K562 (cell line): Measurements from ENCODE around the gene DMWD. TPM values are rescaled to one million over a fixed set of nuclear protein-coding genes. Genes with fewer than 3 reads are reported as not detected.

Experiments used
- ARNT ChIP-seq, 2 experiments: fragments of 450-650 bp; IDR thresholded peaks; 2 replicates each; pipeline ENCODE4 v1.6.1; 2016; ENCODE audit warnings: mild to moderate bottlenecking in 1 of 2
- ATF7 ChIP-seq: fragments of 450-650 bp; IDR thresholded peaks from 2 replicates; pipeline ENCODE4 v1.7.1; 2014; ENCODE audit warnings: mild to moderate bottlenecking, moderate library complexity
- BACH1 ChIP-seq: fragments of 200-800 bp; sonication (Bioruptor generic); IDR thresholded peaks from 2 replicates; pipeline ENCODE4 v1.6.1; 2016; ENCODE audit warnings: missing genetic modification characterization, missing compliant biosample characterization
- BRD4 ChIP-seq: fragments of 200-600 bp; sonication (generic); IDR thresholded peaks from 2 replicates; pipeline ENCODE4 v1.6.1; 2017; ENCODE audit warnings: inconsistent platforms
- CEBPB ChIP-seq: fragments of 450-650 bp; IDR thresholded peaks from 2 replicates; pipeline ENCODE4 v1.6.1; 2016; ENCODE audit warnings: missing genetic modification characterization, missing compliant biosample characterization
- HDAC1 ChIP-seq, 2 experiments: fragments of 450-650 bp; IDR thresholded peaks; 2 replicates each; pipeline ENCODE4 v1.6.1; 2016 to 2017; ENCODE audit warnings: inconsistent platforms in 1 of 2, mild to moderate bottlenecking in 1 of 2, moderate library complexity in 1 of 2
- HLTF ChIP-seq: fragments of 450-650 bp; IDR thresholded peaks from 2 replicates; pipeline ENCODE4 v1.6.1; 2016
- HSF4 ChIP-seq: fragments of 250-450 bp; sonication (Bioruptor Pico); IDR thresholded peaks from 2 replicates; pipeline ENCODE4 v2.1.2; 2022; ENCODE audit warnings: mild to moderate bottlenecking, moderate library complexity, borderline replicate concordance
- NR2C1 ChIP-seq, 2 experiments: fragments of 450-650 bp; IDR thresholded peaks; 2 replicates each; pipeline ENCODE4 v1.6.1; 2017; ENCODE audit warnings: mild to moderate bottlenecking in 2 of 2, antibody characterized with exemption in 1 of 2, inconsistent platforms in 1 of 2, missing compliant biosample characterization in 1 of 2, missing genetic modification characterization in 1 of 2
- NR2C2 ChIP-seq, 2 experiments: fragments of 200-800 bp in 1 of 2; sonication (Bioruptor generic) in 1 of 2; sonication (generic) in 1 of 2; formaldehyde crosslinking in 1 of 2; IDR thresholded peaks; 2 replicates each; pipeline versions ENCODE4 v1.6.1 to v1.8.0; 2016 to 2022; ENCODE audit warnings: mild to moderate bottlenecking in 1 of 2, missing compliant biosample characterization in 1 of 2, missing genetic modification characterization in 1 of 2, missing genetic modification reagents in 1 of 2
- SMARCA5 ChIP-seq: fragments of 450-650 bp; IDR thresholded peaks from 2 replicates; pipeline ENCODE4 v1.6.1; 2016
- SMARCE1 ChIP-seq: fragments of 450-650 bp; IDR thresholded peaks from 2 replicates; pipeline ENCODE4 v1.7.1; 2016; ENCODE audit warnings: mild to moderate bottlenecking
- SOX6 ChIP-seq: fragments of 450-650 bp; IDR thresholded peaks from 2 replicates; pipeline ENCODE4 v1.6.1; 2014; ENCODE audit warnings: mild to moderate bottlenecking
- SUPT5H ChIP-seq: fragments of 450-650 bp; IDR thresholded peaks from 2 replicates; pipeline ENCODE4 v1.6.1; 2016
- TAF1 ChIP-seq: IDR thresholded peaks from 2 replicates; pipeline ENCODE4 v1.6.1; 2011; ENCODE audit warnings: mild to moderate bottlenecking, low read length, moderate library complexity; ENCODE audit not compliant: insufficient read depth, control insufficient read depth, severe bottlenecking; ENCODE audit errors: extremely low read depth
- ZNF274 ChIP-seq: IDR thresholded peaks from 2 replicates; pipeline ENCODE4 v1.6.1; 2011; ENCODE audit warnings: low read depth, mild to moderate bottlenecking, low read length, moderate library complexity, borderline replicate concordance
- ZNF644 ChIP-seq: fragments of 200-800 bp; sonication (Bioruptor generic); IDR thresholded peaks from 2 replicates; pipeline ENCODE4 v1.6.1; 2016; ENCODE audit warnings: low read depth, missing genetic modification characterization, missing compliant biosample characterization
- ZNF668 ChIP-seq: fragments of 250-450 bp; sonication (Bioruptor Pico); IDR thresholded peaks from 2 replicates; pipeline ENCODE4 v1.8.0; 2022; ENCODE audit warnings: mild to moderate bottlenecking, inconsistent platforms
- ZNF707 ChIP-seq: fragments of 250-450 bp; sonication (Bioruptor Pico); conservative IDR thresholded peaks from 2 replicates; pipeline ENCODE4 v1.8.0; 2022; ENCODE audit warnings: inconsistent platforms, mild to moderate bottlenecking, moderate library complexity
- polyA plus RNA-seq, 8 experiments: library from polyadenylated mRNA; depleted of rRNA in 4 of 8; stranded (reverse) in 5 of 8; unstranded in 3 of 8; fragments of >200 nt; fragmentation: Nextera tagmentation in 2 of 8; fragmentation: Illumina TruSeq in 1 of 8; extraction: Ambion mirVana in 2 of 8; extraction: Trizol in 1 of 8; gene quantifications; 2 replicates each; pipeline versions ENCODE4 v1.2.1 to v1.2.3, GENCODE V29; 2011 to 2014; ENCODE audit warnings: inconsistent platforms in 1 of 8, missing spikeins in 1 of 8
- total RNA-seq, 7 experiments: library from RNA; depleted of rRNA in 6 of 7; stranded (reverse); fragments of >200 nt in 6 of 7; fragmentation: Illumina TruSeq in 2 of 7; extraction: Trizol in 2 of 7; gene quantifications; 2 replicates each; pipeline versions ENCODE4 v1.2.1 to v1.2.3, GENCODE V29; 2011 to 2021; ENCODE audit warnings: low replicate concordance in 1 of 7
- TF ChIP-seq, protein P1 (sequence below), 2 experiments: fragments of 200-800 bp in 1 of 2; sonication (Bioruptor generic) in 1 of 2; sonication (generic) in 1 of 2; formaldehyde crosslinking in 1 of 2; IDR thresholded peaks in 1 of 2; conservative IDR thresholded peaks in 1 of 2; 2 replicates each; pipeline versions ENCODE4 v1.5.0 to v1.6.1; 2016 to 2020; ENCODE audit warnings: missing compliant biosample characterization in 1 of 2, missing genetic modification characterization in 1 of 2, missing genetic modification reagents in 1 of 2
- TF ChIP-seq, protein P2 (sequence below): fragments of 450-650 bp; IDR thresholded peaks from 2 replicates; pipeline ENCODE4 v1.6.1; 2016; ENCODE audit warnings: mild to moderate bottlenecking
- TF ChIP-seq, protein P3 (sequence below): sonication (generic); formaldehyde crosslinking; IDR thresholded peaks from 2 replicates; pipeline ENCODE4 v1.8.1; 2022; ENCODE audit warnings: missing genetic modification reagents

The DMWD gene
- total and polyA plus RNA-seq, 9 of the 15 experiments (the other 6 are each of a cell fraction or from before 2014, with no cell fraction given), result 4.7 to 54.6 (median 19.0) TPM

DNA sequence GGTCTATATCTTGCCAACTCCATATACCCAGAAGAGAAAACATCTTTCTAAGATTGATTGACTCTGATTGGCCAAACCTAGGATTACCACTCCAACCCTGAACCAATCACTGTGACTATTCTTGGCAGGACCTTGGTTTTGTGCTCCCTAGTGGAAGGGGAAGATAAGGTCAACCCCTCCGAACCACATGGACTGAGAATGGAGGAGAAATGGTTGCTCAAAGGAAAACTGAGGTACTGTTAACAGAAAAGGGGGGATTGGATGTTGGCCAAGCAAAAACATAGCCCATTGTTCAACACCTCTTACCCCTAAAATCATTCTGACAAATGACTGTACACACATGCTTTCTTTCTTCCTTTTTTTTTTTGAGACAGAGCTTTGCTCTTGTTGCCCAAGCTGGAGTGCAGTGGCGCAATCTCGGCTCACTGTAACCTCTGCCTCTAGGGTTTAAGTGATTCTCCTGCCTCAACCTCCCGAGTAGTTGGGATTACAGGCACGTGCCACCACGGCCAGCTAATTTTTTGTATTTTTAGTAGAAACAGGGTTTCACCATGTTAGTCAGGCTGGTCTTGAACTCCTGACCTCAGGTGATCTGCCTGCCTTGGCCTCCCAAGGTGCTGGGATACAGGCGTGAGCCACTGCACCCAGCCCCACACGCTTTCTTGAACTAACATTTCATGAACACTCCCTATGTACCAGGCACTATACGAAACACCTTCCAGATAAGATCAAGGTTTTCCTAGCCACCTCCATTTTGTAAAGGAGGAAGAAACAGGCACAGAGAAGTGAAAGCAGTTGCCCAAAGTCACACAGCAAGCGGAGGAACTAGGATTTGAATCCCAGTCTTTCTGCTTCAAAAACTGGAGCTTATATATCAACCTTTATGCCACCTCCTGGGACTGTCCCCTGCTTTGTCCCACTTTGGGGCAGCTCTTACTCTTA is 52.9 kb downstream of the DMWD start (continued):
- TF ChIP-seq, protein P1, sequence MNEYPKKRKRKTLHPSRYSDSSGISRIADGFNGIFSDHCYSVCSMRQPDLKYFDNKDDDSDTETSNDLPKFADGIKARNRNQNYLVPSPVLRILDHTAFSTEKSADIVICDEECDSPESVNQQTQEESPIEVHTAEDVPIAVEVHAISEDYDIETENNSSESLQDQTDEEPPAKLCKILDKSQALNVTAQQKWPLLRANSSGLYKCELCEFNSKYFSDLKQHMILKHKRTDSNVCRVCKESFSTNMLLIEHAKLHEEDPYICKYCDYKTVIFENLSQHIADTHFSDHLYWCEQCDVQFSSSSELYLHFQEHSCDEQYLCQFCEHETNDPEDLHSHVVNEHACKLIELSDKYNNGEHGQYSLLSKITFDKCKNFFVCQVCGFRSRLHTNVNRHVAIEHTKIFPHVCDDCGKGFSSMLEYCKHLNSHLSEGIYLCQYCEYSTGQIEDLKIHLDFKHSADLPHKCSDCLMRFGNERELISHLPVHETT (CRISPR knock-in tag; conservative IDR thresholded peaks at IDR 0.05 in 1 of 2, IDR thresholded peaks at IDR 0.05 in 1 of 2), result peak in 1 of 2 experiments; percentile 84; a peak in 2 of 4 replicates
- TF ChIP-seq, protein P2, sequence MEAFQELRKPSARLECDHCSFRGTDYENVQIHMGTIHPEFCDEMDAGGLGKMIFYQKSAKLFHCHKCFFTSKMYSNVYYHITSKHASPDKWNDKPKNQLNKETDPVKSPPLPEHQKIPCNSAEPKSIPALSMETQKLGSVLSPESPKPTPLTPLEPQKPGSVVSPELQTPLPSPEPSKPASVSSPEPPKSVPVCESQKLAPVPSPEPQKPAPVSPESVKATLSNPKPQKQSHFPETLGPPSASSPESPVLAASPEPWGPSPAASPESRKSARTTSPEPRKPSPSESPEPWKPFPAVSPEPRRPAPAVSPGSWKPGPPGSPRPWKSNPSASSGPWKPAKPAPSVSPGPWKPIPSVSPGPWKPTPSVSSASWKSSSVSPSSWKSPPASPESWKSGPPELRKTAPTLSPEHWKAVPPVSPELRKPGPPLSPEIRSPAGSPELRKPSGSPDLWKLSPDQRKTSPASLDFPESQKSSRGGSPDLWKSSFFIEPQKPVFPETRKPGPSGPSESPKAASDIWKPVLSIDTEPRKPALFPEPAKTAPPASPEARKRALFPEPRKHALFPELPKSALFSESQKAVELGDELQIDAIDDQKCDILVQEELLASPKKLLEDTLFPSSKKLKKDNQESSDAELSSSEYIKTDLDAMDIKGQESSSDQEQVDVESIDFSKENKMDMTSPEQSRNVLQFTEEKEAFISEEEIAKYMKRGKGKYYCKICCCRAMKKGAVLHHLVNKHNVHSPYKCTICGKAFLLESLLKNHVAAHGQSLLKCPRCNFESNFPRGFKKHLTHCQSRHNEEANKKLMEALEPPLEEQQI, result 0 out of 2 replicates have a peak, but pooled peaks have one; percentile 67
- TF ChIP-seq SMARCA5 (peak; percentile 92), SUPT5H (peak; percentile 76), CEBPB (peak; percentile 97), ZNF644 (tag) (peak; percentile 84), BRD4 (peak; percentile 92), SMARCE1 (peak; percentile 8; the same call in 1 of the 2 replicates), HDAC1 (IDR thresholded peaks at IDR 0.05) (peak in 1 of 2 experiments; percentile 46; a peak in 1 of 4 replicates), ZNF668 (CRISPR knock-in tag) (0 out of 2 replicates have a peak, but pooled peaks have one; percentile 36), ARNT (IDR thresholded peaks at IDR 0.05) (peak in 1 of 2 experiments; percentile 50; a peak in 1 of 4 replicates), TAF1 (peak; percentile 58), ATF7 (peak; percentile 45; the same call in 1 of the 2 replicates), NR2C2 (CRISPR knock-in tag; IDR thresholded peaks at IDR 0.05) (no peak), NR2C2 (tag; IDR thresholded peaks at IDR 0.05) (peak; percentile 95), HLTF (peak; percentile 51; the same call in 1 of the 2 replicates), ZNF274 (no peak), BACH1 (peak; percentile 70), SOX6 (peak; percentile 26; the same call in 1 of the 2 replicates), NR2C1 (IDR thresholded peaks at IDR 0.05) (peak; percentile 68), NR2C1 (tag; IDR thresholded peaks at IDR 0.05) (peak; percentile 79), HSF4 (CRISPR knock-in tag) (0 out of 2 replicates have a peak, but pooled peaks have one; percentile 17), ZNF707 (CRISPR knock-in tag) (no peak)
- TF ChIP-seq, protein P3, sequence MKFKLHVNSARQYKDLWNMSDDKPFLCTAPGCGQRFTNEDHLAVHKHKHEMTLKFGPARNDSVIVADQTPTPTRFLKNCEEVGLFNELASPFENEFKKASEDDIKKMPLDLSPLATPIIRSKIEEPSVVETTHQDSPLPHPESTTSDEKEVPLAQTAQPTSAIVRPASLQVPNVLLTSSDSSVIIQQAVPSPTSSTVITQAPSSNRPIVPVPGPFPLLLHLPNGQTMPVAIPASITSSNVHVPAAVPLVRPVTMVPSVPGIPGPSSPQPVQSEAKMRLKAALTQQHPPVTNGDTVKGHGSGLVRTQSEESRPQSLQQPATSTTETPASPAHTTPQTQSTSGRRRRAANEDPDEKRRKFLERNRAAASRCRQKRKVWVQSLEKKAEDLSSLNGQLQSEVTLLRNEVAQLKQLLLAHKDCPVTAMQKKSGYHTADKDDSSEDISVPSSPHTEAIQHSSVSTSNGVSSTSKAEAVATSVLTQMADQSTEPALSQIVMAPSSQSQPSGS, result no peak
